GM23248 (cell line): ENCODE data around the gene COL3A1.

Experiments
- EZH2 ChIP-seq: fragments of 200-600 bp; sonication (generic); IDR thresholded peaks from 2 replicates; pipeline ENCODE4 v1.6.1; 2018; ENCODE audit warnings: antibody characterized with exemption, mild to moderate bottlenecking; ENCODE audit not compliant: insufficient read depth, poor library complexity, severe bottlenecking
- EZH2phosphoT487 ChIP-seq: fragments of 200-600 bp; sonication (generic); IDR thresholded peaks from 2 replicates; pipeline ENCODE4 v1.6.1; 2018; ENCODE audit warnings: antibody characterized with exemption, moderate library complexity, mild to moderate bottlenecking, low read depth; ENCODE audit not compliant: insufficient read depth

DNA sequence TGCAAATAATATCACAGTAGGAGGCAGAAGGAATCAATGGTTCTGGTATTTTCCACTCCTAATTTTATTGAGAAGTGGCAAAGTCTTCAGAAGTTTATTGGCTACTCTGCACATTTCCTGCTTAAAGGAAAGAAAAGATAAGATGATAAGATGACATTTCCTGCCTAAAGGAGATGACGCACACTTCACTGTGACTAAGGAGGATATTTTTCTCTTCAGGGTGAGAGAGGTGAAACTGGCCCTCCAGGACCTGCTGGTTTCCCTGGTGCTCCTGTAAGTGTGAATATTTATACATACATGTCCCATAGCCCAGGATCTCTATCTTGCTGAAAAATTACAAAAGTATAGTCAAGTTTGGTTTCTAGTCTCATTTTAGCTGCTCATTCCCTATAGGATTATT lies 27.9 kb downstream of the COL3A1 start:
- TF ChIP-seq EZH2 (no peak), EZH2phosphoT487 (no peak)
